H1 (cell line): ENCODE data around the gene SPATA13. TPM values are rescaled to one million over a fixed set of nuclear protein-coding genes. Genes with fewer than 3 reads are reported as not detected.
"Not testable (repeated sequence)": the region's sequence is repeated elsewhere in the genome, so short reads cannot be mapped to it uniquely, and the experiment has no call there.

ENCODE experiments used
- CTCF ChIA-PET: fragments of 300-600 bp; sonication (Branson Sonifier 250); formaldehyde crosslinking; loops from one replicate; lab custom pipeline; 2021; ENCODE audit not compliant: partially characterized antibody; lab: Charles Lee
- POLR2A ChIA-PET: fragments of 300-600 bp; sonication (Branson Sonifier 250); formaldehyde crosslinking; loops from one replicate; lab custom pipeline; 2021; ENCODE audit warnings: inconsistent platforms; ENCODE audit not compliant: partially characterized antibody; lab: Charles Lee
- DNase-seq, 2 experiments: peaks; one replicate each; pipeline versions ENCODE4 v3.0.0 to v3.0.0-alpha.2; 2010 to 2022; ENCODE audit warnings: low spot score in 2 of 2, low read depth in 1 of 2, mixed read lengths in 1 of 2
- FAIRE-seq: peaks from 2 replicates; lab custom pipeline; 2011; peaks lifted over from hg19 to GRCh38; lab: Jason Lieb, UNC
- H2AFZ ChIP-seq: 2 replicates; pipeline ENCODE4 v1.8.1; 2012; ENCODE audit warnings: low read length, inconsistent platforms
- H2AK5ac ChIP-seq: 2 replicates; pipeline ENCODE4 v1.6.1; 2013; ENCODE audit warnings: low read depth, low read length
- H2BK120ac ChIP-seq: replicated peaks from 2 replicates; pipeline ENCODE3; 2013; ENCODE audit warnings: low read depth, low read length, inconsistent platforms
- H2BK12ac ChIP-seq: 2 replicates; pipeline ENCODE4 v1.6.1; 2013; ENCODE audit warnings: low read depth, low read length
- H2BK15ac ChIP-seq: 2 replicates; pipeline ENCODE4 v1.6.1; 2013; ENCODE audit warnings: low read length
- H2BK20ac ChIP-seq: 2 replicates; pipeline ENCODE4 v1.6.1; 2013; ENCODE audit warnings: low read length
- H2BK5ac ChIP-seq: 2 replicates; pipeline ENCODE4 v1.6.1; 2013; ENCODE audit warnings: low read depth, low read length
- H3K14ac ChIP-seq: 2 replicates; pipeline ENCODE4 v1.6.1; 2013; ENCODE audit warnings: inconsistent platforms; ENCODE audit not compliant: insufficient read length
- H3K18ac ChIP-seq: 2 replicates; pipeline ENCODE4 v1.6.1; 2013; ENCODE audit warnings: low read length; ENCODE audit errors: extremely low read depth
- H3K23ac ChIP-seq: 2 replicates; pipeline ENCODE4 v1.6.1; 2013; ENCODE audit warnings: inconsistent platforms; ENCODE audit not compliant: insufficient read length
- H3K23me2 ChIP-seq: 2 replicates; pipeline ENCODE4 v1.6.1; 2013; ENCODE audit warnings: low read depth, low read length
- H3K27ac ChIP-seq: 2 replicates; pipeline ENCODE4 v1.6.1; 2011; ENCODE audit warnings: low read depth, low read length, inconsistent platforms
- H3K27me3 ChIP-seq, 4 experiments: replicated peaks in 1 of 4; 1 replicate in 1 of 4; 2 replicates in 3 of 4; pipeline versions ENCODE4 v1.6.1 to v1.8.1; 2011 to 2013; ENCODE audit warnings: low read length in 3 of 4, mild to moderate bottlenecking in 3 of 4, inconsistent platforms in 2 of 4, mixed read lengths in 2 of 4, moderate library complexity in 1 of 4; ENCODE audit not compliant: control insufficient read depth in 3 of 4, insufficient read depth in 3 of 4; ENCODE audit errors: extremely low read depth in 1 of 4
- H3K36me3 ChIP-seq, 4 experiments: 2 replicates each; pipeline versions ENCODE4 v1.6.1 to v1.8.1; 2011 to 2013; ENCODE audit warnings: mild to moderate bottlenecking in 4 of 4, low read length in 3 of 4, moderate library complexity in 2 of 4, control low read depth in 1 of 4, inconsistent platforms in 1 of 4; ENCODE audit not compliant: insufficient read depth in 4 of 4, control insufficient read depth in 2 of 4
- H3K4ac ChIP-seq: replicated peaks from 2 replicates; pipeline ENCODE3; 2013; ENCODE audit warnings: low read length, low read depth, mixed read lengths, inconsistent platforms; ENCODE audit not compliant: insufficient read length
- H3K4me1 ChIP-seq, 4 experiments: replicated peaks in 1 of 4; 1 replicate in 1 of 4; 2 replicates in 3 of 4; pipeline versions ENCODE4 v1.6.1 to v1.8.1; 2011 to 2013; ENCODE audit warnings: low read length in 3 of 4, inconsistent platforms in 2 of 4, mixed read lengths in 1 of 4; ENCODE audit not compliant: insufficient read depth in 4 of 4, control insufficient read depth in 3 of 4
- H3K4me2 ChIP-seq, 2 experiments: 2 replicates each; pipeline versions ENCODE4 v1.6.1 to v1.8.1; 2011 to 2013; ENCODE audit warnings: low read depth in 2 of 2, low read length in 2 of 2, control low read depth in 1 of 2, inconsistent platforms in 1 of 2, mild to moderate bottlenecking in 1 of 2; ENCODE audit not compliant: insufficient read depth in 1 of 2
- H3K4me3 ChIP-seq, 4 experiments: fragments of 200-600, 300-600 bp in 1 of 4; sonication (generic), shearing (Covaris generic), sonication (Bioruptor Twin) in 1 of 4; 2 replicates each; pipeline versions ENCODE4 v1.5.1 to v1.8.1; 2011 to 2016; ENCODE audit warnings: low read length in 4 of 4, low read depth in 3 of 4, control low read depth in 2 of 4, inconsistent platforms in 2 of 4, mild to moderate bottlenecking in 2 of 4, mixed read lengths in 1 of 4, moderate library complexity in 1 of 4; ENCODE audit not compliant: insufficient read depth in 2 of 4; ENCODE audit errors: extremely low read depth in 1 of 4
- H3K56ac ChIP-seq: replicated peaks from 2 replicates; pipeline ENCODE3; 2013; ENCODE audit warnings: low read depth, mild to moderate bottlenecking, mixed read lengths, low read length, inconsistent platforms; ENCODE audit not compliant: insufficient read length
- H3K79me1 ChIP-seq: 2 replicates; pipeline ENCODE4 v1.6.1; 2013; ENCODE audit warnings: low read depth, low read length, control low read depth
- H3K79me2 ChIP-seq, 2 experiments: 2 replicates each; pipeline versions ENCODE4 v1.6.1 to v1.8.1; 2012 to 2013; ENCODE audit warnings: low read length in 2 of 2, mild to moderate bottlenecking in 2 of 2, inconsistent platforms in 1 of 2; ENCODE audit not compliant: insufficient read depth in 2 of 2, control insufficient read depth in 1 of 2
- H3K9ac ChIP-seq, 4 experiments: replicated peaks in 1 of 4; 1 replicate in 1 of 4; 2 replicates in 3 of 4; pipeline versions ENCODE4 v1.6.1 to v1.8.1; 2011 to 2013; ENCODE audit warnings: low read depth in 3 of 4, low read length in 3 of 4, control low read depth in 2 of 4, mild to moderate bottlenecking in 2 of 4, moderate library complexity in 2 of 4, inconsistent platforms in 1 of 4; ENCODE audit errors: extremely low read depth in 1 of 4
- H3K9me3 ChIP-seq, 2 experiments: 2 replicates each; pipeline versions ENCODE4 v1.6.1 to v1.8.1; 2012 to 2013; ENCODE audit warnings: mild to moderate bottlenecking in 2 of 2, moderate library complexity in 2 of 2, control low read depth in 1 of 2, inconsistent platforms in 1 of 2, low read depth in 1 of 2, low read length in 1 of 2, mixed read lengths in 1 of 2; ENCODE audit not compliant: insufficient read depth in 2 of 2
- H4K20me1 ChIP-seq, 2 experiments: replicated peaks in 1 of 2; 2 replicates each; pipeline versions ENCODE3 to v1.8.1; 2011 to 2013; ENCODE audit warnings: inconsistent platforms in 2 of 2, low read length in 2 of 2, mild to moderate bottlenecking in 1 of 2; ENCODE audit not compliant: insufficient read depth in 2 of 2, control insufficient read depth in 1 of 2
- H4K5ac ChIP-seq: 2 replicates; pipeline ENCODE4 v1.6.1; 2013; ENCODE audit warnings: low read length, low read depth, mixed read lengths, inconsistent platforms; ENCODE audit not compliant: insufficient read length
- H4K8ac ChIP-seq: 2 replicates; pipeline ENCODE4 v1.8.0; 2013; ENCODE audit warnings: mild to moderate bottlenecking, moderate library complexity, low read length, inconsistent platforms; ENCODE audit not compliant: insufficient read depth; ENCODE audit errors: extremely low read depth
- H4K91ac ChIP-seq: replicated peaks from 2 replicates; pipeline ENCODE3; 2013; ENCODE audit warnings: low read length, mixed read lengths, inconsistent platforms; ENCODE audit not compliant: insufficient read length
- WGBS, 2 experiments: shearing (Covaris generic) in 1 of 2; methylation state at CpG; one replicate each; pipeline versions ENCODE4 v1.1.6 to v1.1.7; 2013 to 2015; ENCODE audit warnings: low lambda C conversion rate in 2 of 2, mixed read lengths in 2 of 2, inconsistent platforms in 1 of 2, low coverage in 1 of 2, missing lambda C conversion rate in 1 of 2; ENCODE audit not compliant: insufficient replicate concordance in 2 of 2, insufficient coverage in 1 of 2, insufficient read length in 1 of 2; ENCODE audit errors: extremely low coverage in 1 of 2, missing lambda C conversion rate in 1 of 2; 5-methylcytosine and 5-hydroxymethylcytosine counted together
- polyA plus RNA-seq, 7 experiments: library from polyadenylated mRNA; depleted of rRNA in 3 of 7; stranded (reverse) in 5 of 7; unstranded in 2 of 7; fragments of >200 nt in 5 of 7; fragments of 200-250 nt in 2 of 7; gene quantifications; 1 replicate in 5 of 7; 2 replicates in 1 of 7; 4 replicates in 1 of 7; pipeline versions ENCODE4 v1.2.1 to v1.2.3, GENCODE V29; 2011 to 2013; ENCODE audit warnings: missing spikeins in 2 of 7, mixed read lengths in 2 of 7
- total RNA-seq: library from RNA; stranded (reverse); fragmentation: NEBNext Ultra II Directional; extraction: Animal tissue kit (Norgen Biotek cat#: 25700); gene quantifications from 2 replicates; pipeline ENCODE4 v1.2.1, GENCODE V29; 2021

SPATA13 gene
- total and polyA plus RNA-seq, 2 of the 8 experiments (the other 6 are each of a cell fraction or from before 2014, with no cell fraction given) = 12.6 to 30.9 TPM

DNA sequence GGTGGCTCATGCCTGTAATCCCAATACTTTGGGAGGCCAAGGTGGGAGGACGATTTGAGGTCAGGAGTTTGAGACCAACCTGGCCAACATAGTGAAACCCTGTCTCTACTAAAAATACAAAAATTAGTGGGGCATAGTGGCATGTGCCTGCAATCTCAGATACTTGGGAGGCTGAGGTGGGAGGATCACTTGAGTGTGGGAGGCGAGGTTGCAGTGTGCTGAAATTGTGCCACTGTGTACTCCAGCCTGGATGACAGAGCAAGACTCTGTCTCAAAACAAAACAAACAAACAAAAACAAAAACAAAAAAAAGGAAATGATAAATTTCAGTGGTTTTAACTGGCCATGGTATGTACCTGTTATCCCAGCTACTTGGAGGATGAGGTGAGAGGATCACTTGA, 56.3 kb downstream of the SPATA13 start:
- FAIRE-seq, DNase-seq, H3K23me2 ChIP-seq, H2BK15ac ChIP-seq, H3K18ac ChIP-seq, H3K27me3 ChIP-seq, H2BK12ac ChIP-seq, H4K8ac ChIP-seq, H2BK120ac ChIP-seq, H3K4ac ChIP-seq, H3K4me3 ChIP-seq, H2BK5ac ChIP-seq, H3K9ac ChIP-seq, H3K14ac ChIP-seq, H3K36me3 ChIP-seq, H3K23ac ChIP-seq, H4K5ac ChIP-seq, H3K4me2 ChIP-seq, H2AK5ac ChIP-seq, H3K27ac ChIP-seq, H3K9me3 ChIP-seq, H3K56ac ChIP-seq, POLR2A ChIA-PET, H2BK20ac ChIP-seq, H2AFZ ChIP-seq, H4K91ac ChIP-seq: not testable (repeated sequence)
- Histone ChIP-seq H4K20me1 (peaks cover 0 to 17% of the 10 kb centered on the region in 2 experiments), H3K79me1 (peaks cover 12% of the 10 kb centered on the region), H3K4me1 (peaks cover 10 to 28% (median 22%) of the 10 kb centered on the region in 4 experiments), H3K79me2 (peaks cover 0 to 37% of the 10 kb centered on the region in 2 experiments; a peak in 2 of 4 replicates)
- CTCF ChIA-PET = interaction anchor here (2.0 to 9.9 kb wide), 3 partner anchors 12 to 196 kb away, joined by 10 to 130 read pairs (median 12); no protein-coding TSS in a partner anchor
- 96% methylated on average over 2 of the region's 2 CpGs; no CpG with 5 or more reads in 1 of the 2 experiments for WGBS, 2 experiments
